SK-N-SH treated with all-trans-retinoic acid at 6 μM for 48 hours (cell line): ENCODE results near the gene LIN52.

ENCODE experiments used
- ZFP3 ChIP-seq: fragments of 250-450 bp; sonication (Bioruptor Pico); IDR thresholded peaks from 2 replicates; pipeline ENCODE4 v1.5.0; 2020; ENCODE audit warnings: mild to moderate bottlenecking, moderate library complexity
- ZFP30 ChIP-seq: fragments of 450-650 bp; formaldehyde crosslinking; IDR thresholded peaks from 2 replicates; pipeline ENCODE4 v1.5.0; 2022; ENCODE audit warnings: mild to moderate bottlenecking, moderate library complexity
- ZNF8 ChIP-seq: fragments of 450-650 bp; formaldehyde crosslinking; IDR thresholded peaks from 2 replicates; pipeline ENCODE4 v1.5.0; 2020; ENCODE audit warnings: mild to moderate bottlenecking, moderate library complexity
- TF ChIP-seq, protein P1 (sequence below): fragments of 250-450 bp; sonication (Bioruptor Pico); IDR thresholded peaks from 2 replicates; pipeline ENCODE4 v1.5.1; 2020; ENCODE audit warnings: low read depth, mild to moderate bottlenecking, moderate library complexity

DNA sequence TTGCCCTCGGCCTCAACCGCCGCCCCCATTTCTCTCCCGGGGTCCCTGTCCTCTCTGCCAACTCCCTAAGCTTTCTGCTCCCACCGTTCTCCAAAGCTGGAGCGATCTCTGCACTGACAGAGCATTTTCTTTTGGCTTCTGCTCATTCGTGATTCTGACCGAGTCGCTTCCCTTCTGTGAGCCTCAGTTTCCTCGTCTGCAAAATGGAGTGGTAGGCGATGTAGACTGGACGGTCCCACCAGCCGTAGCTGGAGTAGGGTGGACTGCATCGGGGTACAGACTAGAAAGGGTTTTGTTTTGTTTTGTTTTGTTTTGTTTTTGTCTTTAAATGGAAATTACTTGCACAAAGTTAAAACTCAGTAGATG, 156.9 kb downstream of the LIN52 start:
- TF ChIP-seq ZFP30 (CRISPR knock-in tag) (no peak), ZFP3 (CRISPR knock-in tag) (no peak), ZNF8 (no peak)
- TF ChIP-seq, protein P1, sequence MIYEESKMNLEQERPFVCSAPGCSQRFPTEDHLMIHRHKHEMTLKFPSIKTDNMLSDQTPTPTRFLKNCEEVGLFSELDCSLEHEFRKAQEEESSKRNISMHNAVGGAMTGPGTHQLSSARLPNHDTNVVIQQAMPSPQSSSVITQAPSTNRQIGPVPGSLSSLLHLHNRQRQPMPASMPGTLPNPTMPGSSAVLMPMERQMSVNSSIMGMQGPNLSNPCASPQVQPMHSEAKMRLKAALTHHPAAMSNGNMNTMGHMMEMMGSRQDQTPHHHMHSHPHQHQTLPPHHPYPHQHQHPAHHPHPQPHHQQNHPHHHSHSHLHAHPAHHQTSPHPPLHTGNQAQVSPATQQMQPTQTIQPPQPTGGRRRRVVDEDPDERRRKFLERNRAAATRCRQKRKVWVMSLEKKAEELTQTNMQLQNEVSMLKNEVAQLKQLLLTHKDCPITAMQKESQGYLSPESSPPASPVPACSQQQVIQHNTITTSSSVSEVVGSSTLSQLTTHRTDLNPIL (CRISPR knock-in tag) = no peak
